Karpas-422 (cell line): ENCODE data around the gene TAF3. TPM values are rescaled to one million over a fixed set of nuclear protein-coding genes. Genes with fewer than 3 reads are reported as not detected.

Experiments used
- DNase-seq: peaks from one replicate; pipeline ENCODE4 v3.0.0-alpha.2; 2015
- H2AFZ ChIP-seq: fragments of 200-600 bp; sonication (generic); 2 replicates; pipeline ENCODE4 v1.6.1; 2014; ENCODE audit warnings: antibody characterized with exemption, low read length, mixed read lengths
- H3K27ac ChIP-seq: fragments of 200-600 bp; sonication (generic); 2 replicates; pipeline ENCODE4 v1.5.1; 2014; ENCODE audit warnings: mild to moderate bottlenecking, low read length, moderate library complexity
- H3K27me3 ChIP-seq: fragments of 200-600 bp; sonication (generic); 2 replicates; pipeline ENCODE4 v1.6.1; 2014; ENCODE audit warnings: low read length, mixed read lengths
- H3K36me3 ChIP-seq: fragments of 200-600 bp; sonication (generic); 2 replicates; pipeline ENCODE4 v1.6.1; 2014; ENCODE audit warnings: low read length, mixed read lengths; ENCODE audit not compliant: insufficient read depth
- H3K4me1 ChIP-seq: fragments of 200-600 bp; sonication (generic); 2 replicates; pipeline ENCODE4 v1.6.1; 2014; ENCODE audit warnings: mild to moderate bottlenecking, low read length, mixed read lengths
- H3K4me2 ChIP-seq: fragments of 200-600 bp; sonication (generic); 2 replicates; pipeline ENCODE4 v1.6.1; 2014; ENCODE audit warnings: low read length, low read depth, mild to moderate bottlenecking; ENCODE audit not compliant: poor library complexity, severe bottlenecking
- H3K4me3 ChIP-seq: fragments of 200-600 bp; sonication (generic); 2 replicates; pipeline ENCODE4 v1.5.1; 2014; ENCODE audit warnings: mild to moderate bottlenecking, antibody characterized with exemption, low read length, mixed read lengths
- H3K79me2 ChIP-seq: fragments of 200-600 bp; sonication (generic); 2 replicates; pipeline ENCODE4 v1.6.1; 2014; ENCODE audit warnings: mild to moderate bottlenecking, low read length, mixed read lengths
- H3K9ac ChIP-seq: fragments of 200-600 bp; sonication (generic); 2 replicates; pipeline ENCODE4 v1.6.0; 2014; ENCODE audit warnings: low read length
- H3K9me2 ChIP-seq: fragments of 200-600 bp; sonication (generic), shearing (Covaris generic); replicated peaks from 2 replicates; pipeline ENCODE4 v1.6.0; 2014; ENCODE audit warnings: mild to moderate bottlenecking, low read length, moderate library complexity; ENCODE audit not compliant: insufficient read depth
- H3K9me3 ChIP-seq: fragments of 300-700, 200-600 bp; sonication (generic); 2 replicates; pipeline ENCODE4 v1.6.1; 2014; ENCODE audit warnings: low read length, mixed read lengths
- H4K20me1 ChIP-seq: fragments of 200-600 bp; sonication (generic); 2 replicates; pipeline ENCODE4 v1.6.1; 2014; ENCODE audit warnings: mild to moderate bottlenecking, antibody characterized with exemption, low read length, low read depth; ENCODE audit not compliant: insufficient read depth
- total RNA-seq: library from RNA; depleted of rRNA; stranded (reverse); fragments of >200 nt; shearing (Covaris generic); gene quantifications from 2 replicates; pipeline ENCODE4 v1.2.3, GENCODE V29; 2014; ENCODE audit warnings: low replicate concordance

The TAF3 gene
- total RNA-seq, 1 experiment from 2014 or later, result 4.5 TPM

GRCh38 chr10:8041992-8042720 is 223.9 kb downstream of the TAF3 start:
- Histone ChIP-seq H2AFZ (no peak overlapping the region), H3K9me3 (no peaks in the 10 kb centered on the region), H3K4me1 (no peaks in the 10 kb centered on the region), H3K9me2 (no peaks in the 10 kb centered on the region), H4K20me1 (no peaks in the 10 kb centered on the region), H3K27me3 (no peaks in the 10 kb centered on the region), H3K4me2 (no peak overlapping the region), H3K36me3 (no peaks in the 10 kb centered on the region), H3K79me2 (no peaks in the 10 kb centered on the region), H3K4me3 (no peak overlapping the region), H3K9ac (no peak overlapping the region), H3K27ac (no peak overlapping the region)
- no peak for DNase-seq

DNA sequence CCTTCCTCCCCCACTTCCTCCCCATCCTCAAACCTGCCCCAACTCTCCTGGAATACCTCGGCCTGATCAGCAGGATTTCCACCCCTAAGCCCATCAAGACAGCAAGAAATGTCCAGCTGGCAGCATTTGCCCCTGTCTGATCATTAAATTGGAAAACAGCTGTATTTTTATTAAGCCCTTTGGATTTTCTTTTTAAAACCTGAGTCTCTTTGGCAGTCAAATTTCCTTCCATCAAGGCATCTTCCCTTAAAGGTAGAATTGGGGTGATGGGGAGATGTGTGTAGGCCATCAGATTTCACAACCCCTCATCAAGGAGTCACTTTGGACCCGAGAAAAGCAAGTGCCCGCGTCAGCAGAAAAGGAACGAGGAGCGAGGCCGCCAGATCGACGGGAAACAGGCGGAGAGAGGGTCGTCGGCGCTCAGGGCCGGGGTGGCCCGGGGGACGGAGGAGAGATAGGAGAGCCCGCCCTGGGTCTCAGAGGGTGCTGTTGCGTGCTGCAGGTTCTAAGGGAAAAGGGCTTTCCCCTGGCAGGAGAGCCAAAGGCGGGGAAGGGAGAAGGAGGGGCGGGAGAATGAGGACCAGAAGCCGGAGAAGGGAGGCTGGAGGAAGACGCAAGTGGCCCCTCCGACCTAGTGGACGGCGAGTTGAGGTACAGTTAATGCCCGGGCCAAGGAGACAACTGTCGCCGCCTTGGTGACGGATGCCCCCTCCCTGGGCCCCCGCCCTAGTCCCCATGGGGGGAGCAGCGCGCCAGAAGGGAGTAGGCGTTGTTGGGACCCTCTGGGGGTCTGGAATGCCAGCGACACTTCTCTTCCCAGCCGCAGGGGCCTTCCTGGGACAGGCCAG is 224.6 kb downstream of the TAF3 start:
- no peak for DNase-seq
- no peaks in the 10 kb centered on the region for H3K36me3 ChIP-seq
- no peaks in the 10 kb centered on the region for H3K79me2 ChIP-seq
- H3K9me2 ChIP-seq, result no peaks in the 10 kb centered on the region
- H3K27ac ChIP-seq, result no peak overlapping the region
- no peaks in the 10 kb centered on the region for H4K20me1 ChIP-seq
- no peak overlapping the region for H3K4me2 ChIP-seq
- no peak overlapping the region for H3K9ac ChIP-seq
- no peak overlapping the region for H2AFZ ChIP-seq
- H3K4me1 ChIP-seq, result no peaks in the 10 kb centered on the region
- H3K9me3 ChIP-seq, result no peaks in the 10 kb centered on the region
- H3K4me3 ChIP-seq, result no peak overlapping the region
- H3K27me3 ChIP-seq, result no peaks in the 10 kb centered on the region

DNA sequence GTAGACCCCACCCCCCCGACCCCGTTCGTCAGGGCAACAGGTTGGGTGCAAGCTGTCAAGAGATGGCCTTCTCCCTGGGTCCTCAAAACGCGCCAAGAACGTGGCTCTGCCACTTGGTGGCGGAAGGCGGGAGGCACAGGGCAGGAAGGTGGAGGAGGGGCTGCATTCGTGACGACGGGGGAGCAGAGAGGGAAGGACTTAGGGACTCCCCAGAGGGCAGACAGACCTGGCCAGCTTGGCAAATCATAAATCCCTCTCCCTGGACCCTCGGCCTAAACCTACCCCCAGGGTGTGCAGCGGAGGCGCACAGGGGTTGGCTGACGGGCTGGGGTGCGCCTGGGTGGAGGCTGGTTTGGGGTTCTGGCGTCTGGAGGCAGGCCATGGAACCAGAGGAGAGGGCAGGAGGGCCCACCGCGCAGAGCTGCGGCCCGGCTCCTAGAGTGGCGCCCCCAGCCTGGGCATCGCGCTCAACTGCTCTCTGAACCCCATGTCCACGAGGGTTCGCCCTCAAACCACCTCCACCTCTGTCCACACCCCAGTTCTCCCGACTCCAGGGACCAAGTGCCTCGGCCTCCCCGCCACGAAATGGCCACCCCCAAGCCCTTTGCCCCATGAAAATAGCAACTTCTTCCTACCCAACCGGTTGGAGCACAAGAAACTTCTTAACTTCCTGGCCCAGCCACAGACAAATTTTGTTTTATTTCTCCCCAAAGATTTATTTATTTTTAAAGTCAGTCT is 225.4 kb downstream of the TAF3 start:
- Histone ChIP-seq H3K4me2 (no peak overlapping the region), H3K9ac (no peak overlapping the region), H4K20me1 (no peaks in the 10 kb centered on the region), H2AFZ (no peak overlapping the region), H3K9me3 (no peaks in the 10 kb centered on the region), H3K4me1 (no peaks in the 10 kb centered on the region), H3K27ac (no peak overlapping the region), H3K9me2 (no peaks in the 10 kb centered on the region), H3K4me3 (no peak overlapping the region), H3K79me2 (no peaks in the 10 kb centered on the region), H3K36me3 (no peaks in the 10 kb centered on the region), H3K27me3 (no peaks in the 10 kb centered on the region)
- no peak for DNase-seq

GRCh38 chr10:8044331-8044907 is 226.1 kb downstream of the TAF3 start:
- Histone ChIP-seq H3K9me3 (no peaks in the 10 kb centered on the region), H3K4me2 (no peak overlapping the region), H3K4me3 (no peak overlapping the region), H3K27ac (no peak overlapping the region), H3K9ac (no peak overlapping the region), H3K79me2 (no peaks in the 10 kb centered on the region), H2AFZ (no peak overlapping the region), H4K20me1 (no peaks in the 10 kb centered on the region), H3K9me2 (no peaks in the 10 kb centered on the region), H3K27me3 (no peaks in the 10 kb centered on the region), H3K4me1 (no peaks in the 10 kb centered on the region), H3K36me3 (no peaks in the 10 kb centered on the region)
- DNase-seq, result no peak

- Histone ChIP-seq H3K9ac (no peak overlapping the region), H4K20me1 (no peaks in the 10 kb centered on the region), H3K79me2 (no peaks in the 10 kb centered on the region), H3K27me3 (no peaks in the 10 kb centered on the region), H3K4me1 (no peaks in the 10 kb centered on the region), H3K4me2 (no peak overlapping the region), H3K9me2 (no peaks in the 10 kb centered on the region), H3K36me3 (no peaks in the 10 kb centered on the region), H3K9me3 (no peaks in the 10 kb centered on the region), H3K27ac (no peak overlapping the region), H3K4me3 (no peak overlapping the region), H2AFZ (no peak overlapping the region)
- no peak for DNase-seq
These were observed 226.8 kb downstream of the TAF3 start for GRCh38 chr10:8044908-8045725.

- Histone ChIP-seq H3K4me2 (no peak overlapping the region), H3K27ac (no peak overlapping the region), H4K20me1 (no peaks in the 10 kb centered on the region), H3K4me3 (no peak overlapping the region), H3K36me3 (no peaks in the 10 kb centered on the region), H3K79me2 (no peaks in the 10 kb centered on the region), H3K4me1 (no peaks in the 10 kb centered on the region), H3K9ac (no peak overlapping the region), H2AFZ (no peak overlapping the region), H3K27me3 (no peaks in the 10 kb centered on the region), H3K9me3 (no peaks in the 10 kb centered on the region), H3K9me2 (no peaks in the 10 kb centered on the region)
- DNase-seq, result no peak
These were observed 227.6 kb downstream of the TAF3 start for GRCh38 chr10:8045726-8046494.
